Measurements from ENCODE around the gene COL4A4. TPM values are rescaled to one million over a fixed set of nuclear protein-coding genes. Genes with fewer than 3 reads are reported as not detected.

Gene COL4A4
- total and polyA plus RNA-seq, 2 experiments from 2014 or later = 1.3 to 3.1 TPM

- Mint-ChIP-seq H3K4me3 (no peak overlapping the region), H3K36me3 (ENCODE audit: low read depth) (no peaks in the 10 kb centered on the region), H3K9me3 (no peaks in the 10 kb centered on the region), H3K4me1 (no peaks in the 10 kb centered on the region), H3K27ac (no peak overlapping the region), H3K27me3 (ENCODE audit: insufficient read depth, low read depth, poor library complexity) (no peaks in the 10 kb centered on the region)
- no peak overlapping the region for H2AFZ ChIP-seq
- 0 out of 2 replicates have a peak, but pooled peaks cover 10% of the 10 kb centered on the region for H3K9me2 ChIP-seq (ENCODE audit: insufficient read depth)
- H3K4me1 ChIP-seq (ENCODE audit: insufficient read depth) = no peaks in the 10 kb centered on the region
- TF ChIP-seq CREB1 (CRISPR knock-in tag; IDR thresholded peaks at IDR 0.05; ENCODE audit: low read depth) (no peak), ZNF462 (CRISPR knock-in tag; IDR thresholded peaks at IDR 0.05) (no peak), POLR2AphosphoS5 (IDR thresholded peaks at IDR 0.05; ENCODE audit: low read depth) (no peak), ZNF331 (CRISPR knock-in tag; IDR thresholded peaks at IDR 0.05; ENCODE audit: low read depth) (no peak), STAT1 (IDR thresholded peaks at IDR 0.05; ENCODE audit: unreplicated experiment) (no peak)
- no peak overlapping the region for H3K4me3 ChIP-seq
- H3F3A ChIP-seq (replicated peaks; ENCODE audit: low read depth) = no peaks in the 10 kb centered on the region
- no peaks in the 10 kb centered on the region for H3K36me3 ChIP-seq (ENCODE audit: insufficient read depth)
- H3K27ac ChIP-seq (ENCODE audit: low read depth) = no peak overlapping the region
- DNase-seq (ENCODE audit: low spot score) (no peak), ATAC-seq (no peak)
- no peaks in the 10 kb centered on the region for H4K20me1 ChIP-seq (replicated peaks; ENCODE audit: insufficient read depth)
- H3K79me2 ChIP-seq (replicated peaks; ENCODE audit: insufficient read depth) = no peaks in the 10 kb centered on the region
- no peak overlapping the region for H3K4me2 ChIP-seq
- no peaks in the 10 kb centered on the region for H3K27me3 ChIP-seq (ENCODE audit: insufficient read depth)
Observed at GRCh38 chr2:227031379-227031778, 132.6 kb downstream of the COL4A4 start.

GRCh38 chr2:227030789-227031188 is 133.2 kb downstream of the COL4A4 start:
- Mint-ChIP-seq H3K27ac (no peak overlapping the region), H3K9me3 (no peaks in the 10 kb centered on the region)
- H3F3A ChIP-seq (replicated peaks; ENCODE audit: low read depth) = no peaks in the 10 kb centered on the region
- no peak for TF ChIP-seq NANOG (IDR thresholded peaks at IDR 0.05; ENCODE audit: borderline replicate concordance)
- no peak for TF ChIP-seq JUNB (IDR thresholded peaks at IDR 0.05; ENCODE audit: unreplicated experiment)
- TF ChIP-seq ZNF331 (CRISPR knock-in tag; IDR thresholded peaks at IDR 0.05; ENCODE audit: low read depth) = no peak
- no peak for TF ChIP-seq POLR2AphosphoS5 (IDR thresholded peaks at IDR 0.05; ENCODE audit: low read depth)
- no peak for TF ChIP-seq CTCF (conservative IDR thresholded peaks at IDR 0.05; ENCODE audit: low read depth in 2 of 2)
- no peak for TF ChIP-seq ETS1 (IDR thresholded peaks at IDR 0.05)

More at GRCh38 chr2:227030789-227031188, 133.2 kb downstream of the COL4A4 start:
- no peak for DNase-seq (ENCODE audit: low spot score)
- no peak for ATAC-seq
- H3K36me3 ChIP-seq (ENCODE audit: insufficient read depth) = no peaks in the 10 kb centered on the region
- Mint-ChIP-seq H3K4me3 (no peak overlapping the region), H3K27me3 (ENCODE audit: insufficient read depth, low read depth, poor library complexity) (no peaks in the 10 kb centered on the region), H3K4me1 (no peaks in the 10 kb centered on the region), H3K36me3 (ENCODE audit: low read depth) (no peaks in the 10 kb centered on the region)
- no peak overlapping the region for H3K27ac ChIP-seq (ENCODE audit: low read depth)
- no peaks in the 10 kb centered on the region for H3K79me2 ChIP-seq (replicated peaks; ENCODE audit: insufficient read depth)
- no peaks in the 10 kb centered on the region for H4K20me1 ChIP-seq (replicated peaks; ENCODE audit: insufficient read depth)
- H3K4me2 ChIP-seq = no peak overlapping the region
- no peak overlapping the region for H3K4me3 ChIP-seq
- no peaks in the 10 kb centered on the region for H3K4me1 ChIP-seq (ENCODE audit: insufficient read depth)
- no peaks in the 10 kb centered on the region for H3K27me3 ChIP-seq (ENCODE audit: insufficient read depth)
- no peak overlapping the region for H2AFZ ChIP-seq
- 0 out of 2 replicates have a peak, but pooled peaks cover 10% of the 10 kb centered on the region for H3K9me2 ChIP-seq (ENCODE audit: insufficient read depth)
